ENCODE measurements around the gene SLFN14.

DNA sequence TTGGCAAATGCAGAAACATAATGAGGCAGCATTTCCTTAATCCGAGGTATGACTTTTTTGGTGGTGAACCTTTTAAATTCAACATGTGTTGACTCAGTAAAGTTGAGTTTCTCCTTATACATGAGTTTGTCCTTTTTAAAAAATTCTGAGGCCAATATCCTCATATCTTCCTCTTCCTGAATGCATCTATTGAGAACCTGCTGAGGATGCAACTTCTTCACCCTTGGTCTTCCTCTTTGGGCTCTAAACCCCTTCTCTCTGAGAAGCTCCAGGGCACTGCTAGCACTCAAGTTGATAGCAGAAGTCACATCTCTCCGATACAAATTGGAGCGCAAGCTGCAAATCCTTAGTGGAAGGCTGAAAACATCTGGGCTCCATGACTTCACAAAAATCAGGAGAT is 3.3 kb downstream of the SLFN14 start:
- TF ChIP-seq, protein P1, sequence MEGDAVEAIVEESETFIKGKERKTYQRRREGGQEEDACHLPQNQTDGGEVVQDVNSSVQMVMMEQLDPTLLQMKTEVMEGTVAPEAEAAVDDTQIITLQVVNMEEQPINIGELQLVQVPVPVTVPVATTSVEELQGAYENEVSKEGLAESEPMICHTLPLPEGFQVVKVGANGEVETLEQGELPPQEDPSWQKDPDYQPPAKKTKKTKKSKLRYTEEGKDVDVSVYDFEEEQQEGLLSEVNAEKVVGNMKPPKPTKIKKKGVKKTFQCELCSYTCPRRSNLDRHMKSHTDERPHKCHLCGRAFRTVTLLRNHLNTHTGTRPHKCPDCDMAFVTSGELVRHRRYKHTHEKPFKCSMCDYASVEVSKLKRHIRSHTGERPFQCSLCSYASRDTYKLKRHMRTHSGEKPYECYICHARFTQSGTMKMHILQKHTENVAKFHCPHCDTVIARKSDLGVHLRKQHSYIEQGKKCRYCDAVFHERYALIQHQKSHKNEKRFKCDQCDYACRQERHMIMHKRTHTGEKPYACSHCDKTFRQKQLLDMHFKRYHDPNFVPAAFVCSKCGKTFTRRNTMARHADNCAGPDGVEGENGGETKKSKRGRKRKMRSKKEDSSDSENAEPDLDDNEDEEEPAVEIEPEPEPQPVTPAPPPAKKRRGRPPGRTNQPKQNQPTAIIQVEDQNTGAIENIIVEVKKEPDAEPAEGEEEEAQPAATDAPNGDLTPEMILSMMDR (conservative IDR thresholded peaks at IDR 0.05; ENCODE audit: low read depth, low read length) = no peak
- TF ChIP-seq EZH2phosphoT487 (IDR thresholded peaks at IDR 0.05; ENCODE audit: borderline replicate concordance, low read length) (no peak), EZH2 (IDR thresholded peaks at IDR 0.05; ENCODE audit: low read length, unreplicated experiment) (no peak)

Data from PC-3 (cell line).